A549 (cell line): Measurements from ENCODE around the gene CAPN7.

Source experiments
- KDM1A ChIP-seq: fragments of 200-600 bp; sonication (generic); IDR thresholded peaks from 2 replicates; pipeline ENCODE4 v1.6.1; 2016; ENCODE audit warnings: low read depth, mild to moderate bottlenecking
- KDM5A ChIP-seq: fragments of 200-600 bp; sonication (generic); IDR thresholded peaks from 2 replicates; pipeline ENCODE4 v1.6.1; 2016; ENCODE audit warnings: antibody characterized with exemption, mild to moderate bottlenecking
- MAZ ChIP-seq: fragments of 150-350 bp; IDR thresholded peaks from 2 replicates; pipeline ENCODE4 v1.6.1; 2014; ENCODE audit warnings: antibody characterized with exemption, low read depth, low read length, borderline replicate concordance
- MYC ChIP-seq: IDR thresholded peaks from 2 replicates; pipeline ENCODE4 v1.6.1; 2012; ENCODE audit warnings: mild to moderate bottlenecking, inconsistent platforms, low read length, improper control_type of control experiment, borderline replicate concordance
- NPAS2 ChIP-seq: fragments of 250-450 bp; sonication (Bioruptor Pico); IDR thresholded peaks from 2 replicates; pipeline ENCODE4 v1.8.0; 2022; ENCODE audit warnings: mild to moderate bottlenecking, moderate library complexity, borderline replicate concordance
- POLR2A ChIP-seq: IDR thresholded peaks from 2 replicates; pipeline ENCODE4 v1.6.1; 2012; ENCODE audit warnings: mild to moderate bottlenecking, low read length
- RAD21 ChIP-seq, 2 experiments: fragments of >200 bp in 1 of 2; sonication (Bioruptor Twin) in 1 of 2; formaldehyde crosslinking in 1 of 2; IDR thresholded peaks in 1 of 2; conservative IDR thresholded peaks in 1 of 2; 2 replicates in 1 of 2; 3 replicates in 1 of 2; pipeline ENCODE4 v1.6.1; 2012 to 2018; ENCODE audit warnings: inconsistent platforms in 1 of 2
- ZC3H11A ChIP-seq: fragments of 450-650 bp; IDR thresholded peaks from 2 replicates; pipeline ENCODE4 v1.6.1; 2014; ENCODE audit warnings: antibody characterized with exemption, mild to moderate bottlenecking
- ZSCAN20 ChIP-seq: fragments of 250-450 bp; sonication (Bioruptor Pico); IDR thresholded peaks from 2 replicates; pipeline ENCODE4 v1.8.0; 2022; ENCODE audit warnings: mild to moderate bottlenecking, moderate library complexity
- TF ChIP-seq, protein P1 (sequence below): fragments of >200 bp; sonication (Bioruptor Twin); formaldehyde crosslinking; IDR thresholded peaks from 3 replicates; pipeline ENCODE4 v1.5.1; 2016
- TF ChIP-seq, protein P2 (sequence below): fragments of 200-600 bp; sonication (generic); IDR thresholded peaks from 2 replicates; pipeline ENCODE4 v1.6.1; 2016; ENCODE audit warnings: antibody characterized with exemption, mild to moderate bottlenecking, moderate library complexity

DNA sequence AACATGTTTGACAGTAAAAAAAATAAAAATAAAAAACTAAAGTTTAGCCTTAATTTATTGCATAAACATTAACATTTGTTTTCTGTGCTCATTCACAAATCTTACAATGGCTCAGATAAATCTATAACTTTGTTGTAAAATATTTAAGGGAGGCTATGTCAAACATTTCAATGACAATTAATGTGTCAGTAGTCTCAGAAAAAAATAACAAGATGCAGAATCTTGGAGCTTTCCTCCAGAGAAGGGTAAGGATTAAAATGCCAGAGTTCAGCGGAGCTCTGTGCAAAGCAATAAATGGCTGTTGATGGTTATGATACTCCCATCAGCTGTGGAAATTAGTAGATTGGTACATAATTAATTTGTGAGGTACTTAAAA lies 20.0 kb upstream of the CAPN7 start:
- TF ChIP-seq, protein P1, sequence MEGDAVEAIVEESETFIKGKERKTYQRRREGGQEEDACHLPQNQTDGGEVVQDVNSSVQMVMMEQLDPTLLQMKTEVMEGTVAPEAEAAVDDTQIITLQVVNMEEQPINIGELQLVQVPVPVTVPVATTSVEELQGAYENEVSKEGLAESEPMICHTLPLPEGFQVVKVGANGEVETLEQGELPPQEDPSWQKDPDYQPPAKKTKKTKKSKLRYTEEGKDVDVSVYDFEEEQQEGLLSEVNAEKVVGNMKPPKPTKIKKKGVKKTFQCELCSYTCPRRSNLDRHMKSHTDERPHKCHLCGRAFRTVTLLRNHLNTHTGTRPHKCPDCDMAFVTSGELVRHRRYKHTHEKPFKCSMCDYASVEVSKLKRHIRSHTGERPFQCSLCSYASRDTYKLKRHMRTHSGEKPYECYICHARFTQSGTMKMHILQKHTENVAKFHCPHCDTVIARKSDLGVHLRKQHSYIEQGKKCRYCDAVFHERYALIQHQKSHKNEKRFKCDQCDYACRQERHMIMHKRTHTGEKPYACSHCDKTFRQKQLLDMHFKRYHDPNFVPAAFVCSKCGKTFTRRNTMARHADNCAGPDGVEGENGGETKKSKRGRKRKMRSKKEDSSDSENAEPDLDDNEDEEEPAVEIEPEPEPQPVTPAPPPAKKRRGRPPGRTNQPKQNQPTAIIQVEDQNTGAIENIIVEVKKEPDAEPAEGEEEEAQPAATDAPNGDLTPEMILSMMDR, result no peak
- TF ChIP-seq ZSCAN20 (CRISPR knock-in tag) (no peak), KDM5A (no peak), KDM1A (no peak), ZC3H11A (no peak), POLR2A (no peak), NPAS2 (CRISPR knock-in tag) (no peak), MAZ (no peak), RAD21 (conservative IDR thresholded peaks at IDR 0.05 in 1 of 2, IDR thresholded peaks at IDR 0.05 in 1 of 2) (no peak), MYC (no peak)
- TF ChIP-seq, protein P2, sequence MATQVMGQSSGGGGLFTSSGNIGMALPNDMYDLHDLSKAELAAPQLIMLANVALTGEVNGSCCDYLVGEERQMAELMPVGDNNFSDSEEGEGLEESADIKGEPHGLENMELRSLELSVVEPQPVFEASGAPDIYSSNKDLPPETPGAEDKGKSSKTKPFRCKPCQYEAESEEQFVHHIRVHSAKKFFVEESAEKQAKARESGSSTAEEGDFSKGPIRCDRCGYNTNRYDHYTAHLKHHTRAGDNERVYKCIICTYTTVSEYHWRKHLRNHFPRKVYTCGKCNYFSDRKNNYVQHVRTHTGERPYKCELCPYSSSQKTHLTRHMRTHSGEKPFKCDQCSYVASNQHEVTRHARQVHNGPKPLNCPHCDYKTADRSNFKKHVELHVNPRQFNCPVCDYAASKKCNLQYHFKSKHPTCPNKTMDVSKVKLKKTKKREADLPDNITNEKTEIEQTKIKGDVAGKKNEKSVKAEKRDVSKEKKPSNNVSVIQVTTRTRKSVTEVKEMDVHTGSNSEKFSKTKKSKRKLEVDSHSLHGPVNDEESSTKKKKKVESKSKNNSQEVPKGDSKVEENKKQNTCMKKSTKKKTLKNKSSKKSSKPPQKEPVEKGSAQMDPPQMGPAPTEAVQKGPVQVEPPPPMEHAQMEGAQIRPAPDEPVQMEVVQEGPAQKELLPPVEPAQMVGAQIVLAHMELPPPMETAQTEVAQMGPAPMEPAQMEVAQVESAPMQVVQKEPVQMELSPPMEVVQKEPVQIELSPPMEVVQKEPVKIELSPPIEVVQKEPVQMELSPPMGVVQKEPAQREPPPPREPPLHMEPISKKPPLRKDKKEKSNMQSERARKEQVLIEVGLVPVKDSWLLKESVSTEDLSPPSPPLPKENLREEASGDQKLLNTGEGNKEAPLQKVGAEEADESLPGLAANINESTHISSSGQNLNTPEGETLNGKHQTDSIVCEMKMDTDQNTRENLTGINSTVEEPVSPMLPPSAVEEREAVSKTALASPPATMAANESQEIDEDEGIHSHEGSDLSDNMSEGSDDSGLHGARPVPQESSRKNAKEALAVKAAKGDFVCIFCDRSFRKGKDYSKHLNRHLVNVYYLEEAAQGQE, result no peak
